Parathyroid adenoma (tissue), 2 donors: ENCODE data around the gene ADGRE1.

Source experiments
- H2AFZ ChIP-seq: fragments of 300-600 bp; sonication (generic); one replicate; pipeline ENCODE4 v1.7.0; 2017; ENCODE audit warnings: antibody characterized with exemption, mild to moderate bottlenecking
- H3K27ac ChIP-seq: fragments of 300-600 bp; sonication (generic); one replicate; pipeline ENCODE4 v1.7.0; 2017
- H3K27me3 ChIP-seq: fragments of 300-600 bp; sonication (generic); one replicate; pipeline ENCODE4 v1.7.0; 2017; ENCODE audit warnings: low read length; ENCODE audit not compliant: control insufficient read depth, insufficient read depth
- H3K36me3 ChIP-seq: fragments of 300-600 bp; sonication (generic); one replicate; pipeline ENCODE4 v1.7.0; 2017; ENCODE audit warnings: low read length; ENCODE audit not compliant: control insufficient read depth, insufficient read depth
- H3K4me1 ChIP-seq: fragments of 300-600 bp; sonication (generic); one replicate; pipeline ENCODE4 v1.7.0; 2017; ENCODE audit warnings: control low read depth
- H3K4me2 ChIP-seq: fragments of 300-600 bp; sonication (generic); one replicate; pipeline ENCODE4 v1.7.0; 2017; ENCODE audit warnings: low read length
- H3K4me3 ChIP-seq: fragments of 300-600 bp; sonication (generic); one replicate; pipeline ENCODE4 v1.7.0; 2017; ENCODE audit warnings: low read depth, low read length
- H3K79me2 ChIP-seq: fragments of 300-600 bp; sonication (generic); one replicate; pipeline ENCODE4 v1.7.0; 2017; ENCODE audit warnings: control low read depth
- H3K9ac ChIP-seq: fragments of 300-600 bp; sonication (generic); one replicate; pipeline ENCODE4 v1.7.0; 2017; ENCODE audit warnings: mild to moderate bottlenecking
- H3K9me3 ChIP-seq: fragments of 300-600 bp; sonication (generic); one replicate; pipeline ENCODE4 v1.7.0; 2017; ENCODE audit warnings: low read length; ENCODE audit not compliant: control insufficient read depth
- TF ChIP-seq, protein P1 (sequence below): fragments of 300-600 bp; sonication (generic); IDR thresholded peaks from one replicate; pipeline ENCODE4 v1.7.0; 2017; ENCODE audit warnings: antibody characterized with exemption, mild to moderate bottlenecking
- donor health status: primary hyperparathyroidism.

The ADGRE1 gene

DNA sequence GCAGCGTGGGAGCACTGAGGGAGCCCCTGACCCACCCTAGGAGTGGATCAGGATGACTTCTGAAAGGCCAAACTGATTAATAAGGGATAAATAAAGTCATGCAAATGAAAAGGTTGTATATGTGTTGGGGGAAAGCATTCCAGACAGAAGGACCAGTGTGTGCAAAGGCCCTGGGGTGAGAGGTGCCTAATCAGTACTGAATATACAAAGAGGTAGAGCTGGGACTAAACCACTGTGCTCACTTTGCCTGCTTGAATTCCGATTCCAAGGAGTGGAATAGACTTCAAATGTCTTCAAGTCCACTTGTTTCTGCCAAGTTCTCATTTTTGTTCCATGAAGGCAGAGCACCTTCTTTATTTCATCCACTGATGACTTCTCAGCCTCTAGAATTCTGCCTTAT, 32.6 kb upstream of the ADGRE1 start:
- Histone ChIP-seq H3K9me3 (no peaks in the 10 kb centered on the region), H3K4me3 (no peak overlapping the region), H3K9ac (no peak overlapping the region), H3K79me2 (no peaks in the 10 kb centered on the region), H3K4me2 (no peak overlapping the region), H3K36me3 (no peaks in the 10 kb centered on the region), H3K27ac (no peak overlapping the region), H3K4me1 (peaks cover 4% of the 10 kb centered on the region), H3K27me3 (no peaks in the 10 kb centered on the region), H2AFZ (no peak overlapping the region)
- TF ChIP-seq, protein P1, sequence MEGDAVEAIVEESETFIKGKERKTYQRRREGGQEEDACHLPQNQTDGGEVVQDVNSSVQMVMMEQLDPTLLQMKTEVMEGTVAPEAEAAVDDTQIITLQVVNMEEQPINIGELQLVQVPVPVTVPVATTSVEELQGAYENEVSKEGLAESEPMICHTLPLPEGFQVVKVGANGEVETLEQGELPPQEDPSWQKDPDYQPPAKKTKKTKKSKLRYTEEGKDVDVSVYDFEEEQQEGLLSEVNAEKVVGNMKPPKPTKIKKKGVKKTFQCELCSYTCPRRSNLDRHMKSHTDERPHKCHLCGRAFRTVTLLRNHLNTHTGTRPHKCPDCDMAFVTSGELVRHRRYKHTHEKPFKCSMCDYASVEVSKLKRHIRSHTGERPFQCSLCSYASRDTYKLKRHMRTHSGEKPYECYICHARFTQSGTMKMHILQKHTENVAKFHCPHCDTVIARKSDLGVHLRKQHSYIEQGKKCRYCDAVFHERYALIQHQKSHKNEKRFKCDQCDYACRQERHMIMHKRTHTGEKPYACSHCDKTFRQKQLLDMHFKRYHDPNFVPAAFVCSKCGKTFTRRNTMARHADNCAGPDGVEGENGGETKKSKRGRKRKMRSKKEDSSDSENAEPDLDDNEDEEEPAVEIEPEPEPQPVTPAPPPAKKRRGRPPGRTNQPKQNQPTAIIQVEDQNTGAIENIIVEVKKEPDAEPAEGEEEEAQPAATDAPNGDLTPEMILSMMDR: no peak

DNA sequence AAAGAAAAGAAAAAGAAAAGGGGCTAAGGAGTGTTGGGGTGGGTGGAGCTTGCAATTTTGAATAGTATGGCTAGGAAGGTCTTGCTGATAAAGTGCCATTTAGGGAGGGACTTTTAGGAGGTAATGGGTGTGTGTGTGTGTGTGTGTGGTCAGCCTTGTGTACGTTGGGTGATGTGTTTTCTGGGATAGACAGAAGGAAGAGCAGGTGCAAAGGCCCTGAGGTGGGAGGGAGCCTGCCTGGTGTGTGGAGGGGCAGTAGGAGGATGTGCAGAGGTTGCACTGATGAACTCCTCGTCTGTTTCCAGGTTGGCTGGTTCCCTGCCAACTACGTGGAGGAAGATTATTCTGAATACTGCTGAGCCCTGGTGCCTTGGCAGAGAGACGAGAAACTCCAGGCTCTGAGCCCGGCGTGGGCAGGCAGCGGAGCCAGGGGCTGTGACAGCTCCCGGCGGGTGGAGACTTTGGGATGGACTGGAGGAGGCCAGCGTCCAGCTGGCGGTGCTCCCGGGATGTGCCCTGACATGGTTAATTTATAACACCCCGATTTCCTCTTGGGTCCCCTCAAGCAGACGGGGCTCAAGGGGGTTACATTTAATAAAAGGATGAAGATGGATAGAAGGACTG, 30.5 kb upstream of the ADGRE1 start:
- H3K36me3 ChIP-seq: no peaks in the 10 kb centered on the region
- H3K9me3 ChIP-seq: no peaks in the 10 kb centered on the region
- H3K9ac ChIP-seq: no peak overlapping the region
- H2AFZ ChIP-seq: no peak overlapping the region
- no peak overlapping the region for H3K4me2 ChIP-seq
- H3K79me2 ChIP-seq: no peaks in the 10 kb centered on the region
- H3K4me3 ChIP-seq: no peak overlapping the region
- TF ChIP-seq, protein P1: no peak
- H3K4me1 ChIP-seq: no peaks in the 10 kb centered on the region
- H3K27ac ChIP-seq: no peak overlapping the region
- H3K27me3 ChIP-seq: no peaks in the 10 kb centered on the region

DNA sequence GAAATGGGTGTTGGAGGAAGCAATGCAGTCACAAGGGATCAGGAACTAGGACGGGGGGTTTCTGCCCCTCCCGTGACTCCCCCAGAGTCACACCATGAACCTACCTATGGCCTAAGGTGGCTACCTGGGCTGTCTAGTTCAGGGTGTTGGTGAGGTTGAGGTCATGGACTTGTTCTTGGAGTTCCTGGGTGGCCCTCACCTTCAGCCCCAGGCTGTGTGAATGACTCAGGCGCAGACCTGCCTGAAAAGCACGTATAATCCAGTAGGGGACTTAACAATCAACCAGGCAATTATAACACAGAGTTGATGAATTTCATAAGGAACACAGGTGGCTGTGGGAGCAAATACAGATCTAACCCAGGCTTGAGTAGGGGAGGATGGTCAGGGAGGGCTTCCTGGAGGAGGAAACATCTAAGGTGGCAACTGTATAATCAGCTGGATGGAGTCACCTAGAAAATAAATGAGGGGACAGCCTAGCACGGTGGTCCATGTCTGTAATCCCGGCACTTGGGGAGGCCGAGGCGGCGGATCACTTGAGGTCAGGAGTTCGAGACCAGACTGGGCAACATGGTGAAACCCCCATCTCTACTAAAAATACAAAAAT, 25.6 kb upstream of the ADGRE1 start:
- H3K27me3 ChIP-seq: no peaks in the 10 kb centered on the region
- no peak overlapping the region for H3K9ac ChIP-seq
- no peaks in the 10 kb centered on the region for H3K36me3 ChIP-seq
- H3K4me3 ChIP-seq: no peak overlapping the region
- no peaks in the 10 kb centered on the region for H3K79me2 ChIP-seq
- H3K4me1 ChIP-seq: peaks cover 7% of the 10 kb centered on the region
- H2AFZ ChIP-seq: peak overlapping the region; percentile 46
- H3K4me2 ChIP-seq: no peak overlapping the region
- no peaks in the 10 kb centered on the region for H3K9me3 ChIP-seq
- no peak overlapping the region for H3K27ac ChIP-seq
- TF ChIP-seq, protein P1: no peak

DNA sequence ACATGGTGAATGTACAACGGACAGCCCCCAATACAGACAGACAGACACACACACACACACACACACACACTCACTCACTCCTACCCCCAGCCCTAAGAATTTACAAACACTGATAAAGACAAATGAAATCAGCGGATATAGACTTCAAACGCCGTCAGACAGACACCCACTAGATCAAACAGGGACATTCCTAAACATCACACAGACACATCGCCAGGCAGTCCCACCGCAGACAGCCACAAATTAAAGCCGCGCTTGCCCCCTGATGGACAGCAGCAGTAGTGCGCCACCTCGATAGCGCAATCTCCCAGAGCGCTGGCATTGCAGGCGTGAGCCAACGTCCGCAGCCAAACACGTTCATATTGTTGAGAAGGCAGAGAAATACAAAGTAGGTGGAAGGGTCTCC, 24.7 kb upstream of the ADGRE1 start:
- no peaks in the 10 kb centered on the region for H3K36me3 ChIP-seq
- no peak overlapping the region for H3K4me3 ChIP-seq
- no peaks in the 10 kb centered on the region for H3K27me3 ChIP-seq

More for the DNA sequence above, 24.7 kb upstream of the ADGRE1 start:
- Histone ChIP-seq H3K79me2 (no peaks in the 10 kb centered on the region), H3K27ac (no peak overlapping the region), H3K9ac (no peak overlapping the region), H3K4me1 (peaks cover 10% of the 10 kb centered on the region), H3K9me3 (no peaks in the 10 kb centered on the region), H2AFZ (peak overlapping the region; percentile 69), H3K4me2 (no peak overlapping the region)
- TF ChIP-seq, protein P1: peak; percentile 95
